Myometrial cell (primary cell): ENCODE measurements around the gene PRM2. TPM values are rescaled to one million over a fixed set of nuclear protein-coding genes. Genes with fewer than 3 reads are reported as not detected.

Experiments
- total RNA-seq: library from RNA; depleted of rRNA; stranded (reverse); fragments of >200 nt; gene quantifications from 2 replicates; pipeline ENCODE4 v1.2.3, GENCODE V29; 2015

Gene PRM2
- total RNA-seq: not detected in 2 replicates

GRCh38 chr16:11276143-11276895 is at the start of gene PRM2:
Gene PRM2, minus strand, starts transcription at chr16:11276480. Its CDS starts 110 bp downstream, at chr16:11276370.

GRCh38 chr16:11280616-11281522 is 4.6 kb upstream of the PRM2 start, which contains the start of gene PRM1:
Gene PRM1, minus strand, starts transcription at chr16:11281330. Its CDS starts 92 bp downstream, at chr16:11281238.

GRCh38 chr16:11272921-11273720 is 3.2 kb downstream of the PRM2 start, which contains the start of gene PRM3:
Gene PRM3, minus strand, starts transcription at chr16:11273629. Its CDS starts 34 bp downstream, at chr16:11273595.

DNA sequence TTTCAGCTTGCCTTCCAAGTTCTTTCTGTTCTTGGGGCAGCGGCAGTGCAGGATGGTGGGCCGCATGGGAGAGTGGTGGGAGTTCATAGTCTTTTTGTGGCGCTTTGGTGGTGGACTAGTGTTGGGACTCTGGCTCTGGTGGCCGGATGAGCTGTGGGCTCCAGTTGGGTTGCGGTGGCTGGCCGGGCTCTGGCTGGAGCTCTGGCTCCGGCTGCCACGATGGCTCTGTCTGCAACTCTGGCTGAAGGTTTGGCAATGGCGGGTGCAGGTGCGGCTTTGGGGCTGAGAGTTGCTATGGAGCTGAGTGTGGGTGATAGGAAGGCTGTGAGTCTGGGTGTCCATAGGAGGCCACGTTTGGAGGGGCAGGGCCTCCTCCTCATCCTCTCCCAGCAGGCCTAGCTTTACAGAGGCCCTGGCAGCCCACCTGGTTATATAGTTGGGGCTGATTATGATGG is 7.3 kb downstream of the PRM2 start, which contains the start of gene TNP2:
Gene TNP2 (minus strand): TSS at position 405 of the 455 bp plus-strand sequence. CDS start 63 bp downstream, at position 342.

GRCh38 chr16:11255737-11256660 is 20.3 kb downstream of the PRM2 start, which contains the start of gene SOCS1:
Gene SOCS1, minus strand, starts transcription at chr16:11256204. Its CDS starts 726 bp downstream, at chr16:11255478.

Other genes starting within 250 kb of the PRM2 start
- gene SOCS1, start 20.3 kb downstream of the PRM2 start, total RNA-seq: 2.8 and 5.5 TPM in 2 replicates
- not detected in 2 replicates for gene TNP2, start 7.2 kb downstream of the PRM2 start, total RNA-seq
- gene PRM3, start 2.9 kb downstream of the PRM2 start, total RNA-seq: not detected in 2 replicates
- not detected in 2 replicates for gene PRM1, start 4.8 kb upstream of the PRM2 start, total RNA-seq
- 15.6 and 21.4 TPM in 2 replicates for gene RMI2, start 69.0 kb upstream of the PRM2 start, total RNA-seq